ENCODE data around the gene STRN4. TPM values are rescaled to one million over a fixed set of nuclear protein-coding genes. Genes with fewer than 3 reads are reported as not detected.

STRN4 gene
- total and polyA plus RNA-seq, 9 of the 15 experiments (the other 6 are each of a cell fraction or from before 2014, with no cell fraction given), result 0.62 to 83.7 (median 36.9) TPM

DNA sequence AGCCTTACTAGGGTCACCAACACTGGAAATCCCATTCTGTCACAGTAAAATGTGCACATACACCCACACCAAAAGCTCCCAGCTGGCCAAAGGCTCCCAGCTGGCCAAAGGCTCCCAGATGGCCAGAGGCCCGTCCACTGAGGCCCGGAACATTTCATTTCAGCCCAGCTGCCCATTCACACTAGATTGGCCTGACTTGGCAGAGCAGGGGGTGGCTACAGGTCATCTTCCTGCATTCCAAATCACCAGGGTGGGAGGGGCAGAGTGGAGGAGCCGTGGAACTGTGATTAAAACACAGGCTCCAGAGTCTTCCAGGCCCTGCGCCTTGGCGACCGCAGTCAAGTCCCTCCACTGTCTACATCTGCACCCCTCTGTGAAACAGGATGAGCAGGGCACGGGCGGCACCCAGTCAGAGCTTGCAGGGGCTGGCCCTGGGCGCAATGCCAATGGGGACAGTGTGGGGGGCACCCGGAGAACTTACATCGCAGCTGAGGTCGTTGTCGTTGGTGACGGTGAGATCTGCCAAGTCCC is 19.2 kb downstream of the STRN4 start:
- POLR2A ChIA-PET, result interaction anchor here (0.5 kb wide), 1 partner anchor 9 kb away, joined by 3 read pairs; no protein-coding TSS in a partner anchor
- peaks cover 98% of the 10 kb centered on the region for H3K36me3 ChIP-seq (ENCODE audit: control insufficient read depth, insufficient read depth, low read length)
- TF ChIP-seq CUX1 (CRISPR knock-in tag; IDR thresholded peaks at IDR 0.05), result no peak
- TF ChIP-seq, protein P1, sequence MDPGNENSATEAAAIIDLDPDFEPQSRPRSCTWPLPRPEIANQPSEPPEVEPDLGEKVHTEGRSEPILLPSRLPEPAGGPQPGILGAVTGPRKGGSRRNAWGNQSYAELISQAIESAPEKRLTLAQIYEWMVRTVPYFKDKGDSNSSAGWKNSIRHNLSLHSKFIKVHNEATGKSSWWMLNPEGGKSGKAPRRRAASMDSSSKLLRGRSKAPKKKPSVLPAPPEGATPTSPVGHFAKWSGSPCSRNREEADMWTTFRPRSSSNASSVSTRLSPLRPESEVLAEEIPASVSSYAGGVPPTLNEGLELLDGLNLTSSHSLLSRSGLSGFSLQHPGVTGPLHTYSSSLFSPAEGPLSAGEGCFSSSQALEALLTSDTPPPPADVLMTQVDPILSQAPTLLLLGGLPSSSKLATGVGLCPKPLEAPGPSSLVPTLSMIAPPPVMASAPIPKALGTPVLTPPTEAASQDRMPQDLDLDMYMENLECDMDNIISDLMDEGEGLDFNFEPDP (CRISPR knock-in tag; IDR thresholded peaks at IDR 0.05), result no peak
- TF ChIP-seq DACH1 (IDR thresholded peaks at IDR 0.05; ENCODE audit: partially characterized antibody), result no peak
- no peak for TF ChIP-seq ZFPM2 (CRISPR knock-in tag; IDR thresholded peaks at IDR 0.05)
- no peak for TF ChIP-seq CREB3 (tag; conservative IDR thresholded peaks at IDR 0.05; ENCODE audit: low read depth)
- TF ChIP-seq ZNF239 (CRISPR knock-in tag; IDR thresholded peaks at IDR 0.05), result no peak
- TF ChIP-seq PHF20 (IDR thresholded peaks at IDR 0.05; ENCODE audit: partially characterized antibody), result no peak
- no peak for TF ChIP-seq SFPQ (IDR thresholded peaks at IDR 0.05; ENCODE audit: low read depth, low read length)

More for the DNA sequence above, 19.2 kb downstream of the STRN4 start:
- Histone ChIP-seq H3K9me3 (replicated peaks; ENCODE audit: control insufficient read depth, insufficient read depth, low read depth, low read length) (no peaks in the 10 kb centered on the region), H3K9ac (ENCODE audit: insufficient read depth in 1 of 2, low read depth in 2 of 2, low read length in 2 of 2) (no peak overlapping the region), H3K4me3 (no peak overlapping the region), H3K79me2 (ENCODE audit: control insufficient read depth, insufficient read depth, low read length) (peaks cover 40% of the 10 kb centered on the region), H2AFZ (ENCODE audit: low read depth, low read length) (no peak overlapping the region), H3K27me3 (ENCODE audit: control insufficient read depth in 2 of 2, insufficient read depth in 2 of 2, low read length in 2 of 2) (no peaks in the 10 kb centered on the region), H3K4me2 (ENCODE audit: insufficient read depth, low read length) (no peak overlapping the region), H3K4me1 (replicated peaks in 1 of 2; ENCODE audit: control insufficient read depth in 2 of 2, insufficient read depth in 2 of 2, low read length in 2 of 2) (peaks cover 19 to 67% of the 10 kb centered on the region in 2 experiments), H3K27ac (ENCODE audit: extremely low read depth, low read depth, low read length) (no peak overlapping the region), H4K20me1 (replicated peaks; ENCODE audit: control insufficient read depth, insufficient read depth, low read length) (peaks cover 37% of the 10 kb centered on the region), H3K9me1 (ENCODE audit: control insufficient read depth, insufficient read depth, low read length) (peaks cover 8% of the 10 kb centered on the region)
- TSS peak; percentile 21 for BruUV-seq (replicated peaks)
- 92% methylated on average over 12 of the region's 14 CpGs for WGBS (ENCODE audit: insufficient coverage, low coverage, missing lambda C conversion rate)
- ATAC-seq (no peak), DNase-seq (ENCODE audit: extremely low read depth in 1 of 4, low spot score in 3 of 4) (no peak), FAIRE-seq (no peak)
- in situ Hi-C loops (cut with MboI) (no loop called here), intact Hi-C loops (cut with micrococcal nuclease) (no loop called here)
- CTCF ChIA-PET (ENCODE audit: low intra/inter-chr PET ratio), result no interaction called here
